OCI-LY7 (cell line): ENCODE results near the gene COL28A1. TPM values are rescaled to one million over a fixed set of nuclear protein-coding genes. Genes with fewer than 3 reads are reported as not detected.

Experiments
- Bru-seq: library from RNA; stranded (reverse); fragments of 400-500 nt; gene quantifications from one replicate; lab custom pipeline; 2021; lab: Mats Ljungman, UMichigan
- BruChase-seq, 2 experiments: library from RNA; stranded (reverse); fragments of 400-500 nt; gene quantifications; one replicate each; lab custom pipeline; 2021; lab: Mats Ljungman, UMichigan
- BruUV-seq: library from RNA; stranded (reverse); fragments of 400-500 nt; replicated peaks from 2 replicates; lab custom pipeline; 2021; lab: Mats Ljungman, UMichigan
- CTCF ChIA-PET: fragments of 300-600 bp; sonication (Branson Sonifier 250); formaldehyde crosslinking; loops from one replicate; lab custom pipeline; 2022; ENCODE audit warnings: antibody characterized with exemption; ENCODE audit not compliant: unreplicated experiment; lab: Charles Lee
- POLR2A ChIA-PET: fragments of 300-600 bp; sonication (Branson Sonifier 250); formaldehyde crosslinking; loops from one replicate; lab custom pipeline; 2022; ENCODE audit warnings: antibody characterized with exemption; lab: Charles Lee
- DNase-seq: peaks from one replicate; pipeline ENCODE4 v3.0.0-alpha.2; 2015; ENCODE audit warnings: low spot score
- H2AFZ ChIP-seq: fragments of 200-600 bp; sonication (generic), shearing (Covaris generic); 2 replicates; pipeline ENCODE4 v1.6.1; 2014; ENCODE audit warnings: mild to moderate bottlenecking, antibody characterized with exemption, low read length, moderate library complexity
- H3K27ac ChIP-seq: fragments of 200-600 bp; sonication (generic); 2 replicates; pipeline ENCODE4 v1.5.1; 2014; ENCODE audit warnings: mixed run types, low read depth, mild to moderate bottlenecking, moderate library complexity, low read length, inconsistent platforms; ENCODE audit not compliant: poor library complexity, severe bottlenecking
- H3K36me3 ChIP-seq: fragments of 200-600 bp; sonication (generic); 2 replicates; pipeline ENCODE4 v1.6.1; 2014; ENCODE audit warnings: mild to moderate bottlenecking, antibody characterized with exemption, low read length, moderate library complexity, mixed read lengths; ENCODE audit not compliant: insufficient read depth
- H3K4me1 ChIP-seq: fragments of 200-600 bp; sonication (generic); 2 replicates; pipeline ENCODE4 v1.5.1; 2014; ENCODE audit warnings: mild to moderate bottlenecking, low read length; ENCODE audit not compliant: insufficient read depth, poor library complexity, severe bottlenecking
- H3K4me2 ChIP-seq: fragments of 200-600 bp; sonication (generic); 2 replicates; pipeline ENCODE4 v1.6.1; 2014; ENCODE audit warnings: mild to moderate bottlenecking, low read length
- H3K4me3 ChIP-seq: fragments of 200-600 bp; sonication (generic); 2 replicates; pipeline ENCODE4 v1.5.1; 2014; ENCODE audit warnings: mild to moderate bottlenecking, low read depth, low read length; ENCODE audit not compliant: poor library complexity, severe bottlenecking
- H3K79me2 ChIP-seq: fragments of 200-600 bp; sonication (generic); 2 replicates; pipeline ENCODE4 v1.6.1; 2016; ENCODE audit warnings: low read depth, mild to moderate bottlenecking, low read length, moderate library complexity, mixed read lengths; ENCODE audit not compliant: insufficient read depth
- H3K9me2 ChIP-seq: fragments of 200-600 bp; sonication (generic); 2 replicates; pipeline ENCODE4 v1.6.1; 2016; ENCODE audit warnings: mild to moderate bottlenecking, low read length, mixed read lengths; ENCODE audit not compliant: insufficient read depth
- H3K9me3 ChIP-seq: fragments of 200-600 bp; sonication (generic); 2 replicates; pipeline ENCODE4 v1.6.1; 2014; ENCODE audit warnings: mild to moderate bottlenecking, mixed run types, low read length, mixed read lengths
- H4K20me1 ChIP-seq: fragments of 200-600 bp; sonication (generic); 2 replicates; pipeline ENCODE4 v1.6.1; 2014; ENCODE audit warnings: mild to moderate bottlenecking, antibody characterized with exemption, low read length, moderate library complexity, mixed read lengths; ENCODE audit not compliant: insufficient read depth
- EZH2phosphoT487 ChIP-seq: fragments of 200-600 bp; sonication (generic); IDR thresholded peaks from 2 replicates; pipeline ENCODE4 v1.6.1; 2018; ENCODE audit warnings: low read depth, borderline replicate concordance, mild to moderate bottlenecking, mixed run types, antibody characterized with exemption, low read length, moderate library complexity, mixed read lengths
- intact Hi-C: fragments of 100-400 bp; cut with micrococcal nuclease; formaldehyde crosslinking; loops from one replicate; pipeline ENCODE4 v1.10.0; 2022; ENCODE audit not compliant: unreplicated experiment
- long read RNA-seq: library from polyadenylated mRNA; stranded (forward); transcript quantifications from one replicate; pipeline ENCODE4 v2.0.0, GENCODE V29; 2022
- total RNA-seq, 2 experiments: library from RNA; depleted of rRNA in 1 of 2; stranded (reverse); fragments of >200 nt in 1 of 2; shearing (Covaris generic) in 1 of 2; gene quantifications; 2 replicates each; pipeline ENCODE4 v1.2.3, GENCODE V29; 2014 to 2022
- TF ChIP-seq, protein P1 (sequence below): fragments of 200-600 bp; sonication (generic); conservative IDR thresholded peaks from 2 replicates; pipeline ENCODE4 v1.5.1; 2014; ENCODE audit warnings: mild to moderate bottlenecking, antibody characterized with exemption, low read length, moderate library complexity, mixed read lengths

Gene COL28A1
- total RNA-seq (2014; rRNA removed; shearing (Covaris generic)) (0.33 TPM in 1 of 2 replicates, not detected in the other), total RNA-seq (2022) (0.28 TPM in 1 of 2 replicates, not detected in the other), Bru-seq, nascent RNA (percentile 11 among the genes with signal in this experiment), BruChase-seq, experiment 1, labeled RNA remaining after a 6-hour chase (percentile 12 among the genes with signal in this experiment), BruChase-seq, experiment 2, labeled RNA remaining after a 2-hour chase (percentile 20 among the genes with signal in this experiment)
- long read RNA-seq: 0 reads

DNA sequence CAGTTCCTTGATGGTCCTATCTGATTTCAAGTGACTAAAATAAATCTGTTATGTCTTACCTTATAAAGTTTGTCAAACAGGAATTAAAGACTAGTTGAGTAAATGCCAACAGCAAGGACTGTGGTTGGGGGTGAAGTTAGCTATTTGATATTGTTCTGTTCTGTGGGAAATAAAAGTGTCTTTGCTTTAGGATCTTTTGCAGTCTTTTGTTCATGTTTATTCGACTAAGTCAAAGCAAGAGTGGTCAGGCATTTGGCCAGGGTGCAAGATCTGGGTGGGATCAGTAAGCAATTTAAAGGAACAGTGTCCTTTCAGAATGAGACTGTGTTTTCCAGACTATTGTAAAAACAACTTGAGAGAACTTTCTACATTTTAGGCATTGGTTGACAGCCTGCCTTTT lies at the start of gene COL28A1:
TSS of gene COL28A1 (minus strand) at position 183 of the 400 bp plus-strand sequence. CDS start 2,998 bp downstream, outside the sequence.
- no peak within 1 kb of the TSS for H3K4me3 ChIP-seq
- no peak within 1 kb of the TSS for H2AFZ ChIP-seq
- intact Hi-C loops: no loop called here
- no peak within 1 kb of the TSS for H3K4me2 ChIP-seq
- ChIA-PET POLR2A (no interaction called here), CTCF (no interaction called here)
- no peak within 1 kb of the TSS for H3K27ac ChIP-seq
- no peak for DNase-seq
- no peaks in the 10 kb centered on the region for H3K9me3 ChIP-seq
- no peaks in the 10 kb centered on the region for H3K36me3 ChIP-seq
- TF ChIP-seq EZH2phosphoT487: no peak
- TF ChIP-seq, protein P1, sequence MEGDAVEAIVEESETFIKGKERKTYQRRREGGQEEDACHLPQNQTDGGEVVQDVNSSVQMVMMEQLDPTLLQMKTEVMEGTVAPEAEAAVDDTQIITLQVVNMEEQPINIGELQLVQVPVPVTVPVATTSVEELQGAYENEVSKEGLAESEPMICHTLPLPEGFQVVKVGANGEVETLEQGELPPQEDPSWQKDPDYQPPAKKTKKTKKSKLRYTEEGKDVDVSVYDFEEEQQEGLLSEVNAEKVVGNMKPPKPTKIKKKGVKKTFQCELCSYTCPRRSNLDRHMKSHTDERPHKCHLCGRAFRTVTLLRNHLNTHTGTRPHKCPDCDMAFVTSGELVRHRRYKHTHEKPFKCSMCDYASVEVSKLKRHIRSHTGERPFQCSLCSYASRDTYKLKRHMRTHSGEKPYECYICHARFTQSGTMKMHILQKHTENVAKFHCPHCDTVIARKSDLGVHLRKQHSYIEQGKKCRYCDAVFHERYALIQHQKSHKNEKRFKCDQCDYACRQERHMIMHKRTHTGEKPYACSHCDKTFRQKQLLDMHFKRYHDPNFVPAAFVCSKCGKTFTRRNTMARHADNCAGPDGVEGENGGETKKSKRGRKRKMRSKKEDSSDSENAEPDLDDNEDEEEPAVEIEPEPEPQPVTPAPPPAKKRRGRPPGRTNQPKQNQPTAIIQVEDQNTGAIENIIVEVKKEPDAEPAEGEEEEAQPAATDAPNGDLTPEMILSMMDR: no peak
- no peaks in the 10 kb centered on the region for H3K4me1 ChIP-seq
- BruUV-seq: no TSS peak
- no peaks in the 10 kb centered on the region for H3K9me2 ChIP-seq
- no peaks in the 10 kb centered on the region for H4K20me1 ChIP-seq
- H3K79me2 ChIP-seq: no peaks in the 10 kb centered on the region

DNA sequence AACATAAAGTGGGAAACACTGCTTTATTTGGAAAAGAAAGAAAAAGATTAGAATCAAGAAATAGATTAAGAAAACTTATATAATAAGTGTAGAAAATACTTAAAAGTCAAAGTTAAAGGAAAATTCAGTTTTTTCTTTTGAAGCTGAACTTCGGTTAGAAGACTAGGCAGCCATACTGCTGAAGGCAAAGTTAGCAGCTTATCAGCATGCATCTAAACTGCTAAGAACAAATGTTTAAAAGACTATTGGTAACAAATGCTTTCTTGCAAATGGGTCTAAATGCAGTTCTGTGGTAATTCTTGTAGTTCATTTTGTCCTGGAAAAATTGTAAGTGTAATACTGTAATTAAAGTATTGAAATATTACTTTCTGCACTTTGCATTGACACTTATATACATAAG lies 49.0 kb upstream of the COL28A1 start:
- H3K9me2 ChIP-seq: no peaks in the 10 kb centered on the region
- intact Hi-C loops: no loop called here
- no peaks in the 10 kb centered on the region for H3K9me3 ChIP-seq
- H2AFZ ChIP-seq: no peak overlapping the region
- no peaks in the 10 kb centered on the region for H3K4me1 ChIP-seq
- BruUV-seq: no TSS peak
- H3K4me3 ChIP-seq: no peak overlapping the region
- DNase-seq: no peak
- TF ChIP-seq, protein P1: no peak
- no peak for TF ChIP-seq EZH2phosphoT487
- H4K20me1 ChIP-seq: no peaks in the 10 kb centered on the region
- no peak overlapping the region for H3K27ac ChIP-seq
- H3K36me3 ChIP-seq: peaks cover 16% of the 10 kb centered on the region
- no peak overlapping the region for H3K4me2 ChIP-seq
- ChIA-PET POLR2A (interaction anchor here (0.9 to 2.0 kb wide), 3 partner anchors 9 to 197 kb away, joined by 3 to 12 read pairs (median 4); no protein-coding TSS in a partner anchor), CTCF (no interaction called here)
- H3K79me2 ChIP-seq: no peaks in the 10 kb centered on the region

DNA sequence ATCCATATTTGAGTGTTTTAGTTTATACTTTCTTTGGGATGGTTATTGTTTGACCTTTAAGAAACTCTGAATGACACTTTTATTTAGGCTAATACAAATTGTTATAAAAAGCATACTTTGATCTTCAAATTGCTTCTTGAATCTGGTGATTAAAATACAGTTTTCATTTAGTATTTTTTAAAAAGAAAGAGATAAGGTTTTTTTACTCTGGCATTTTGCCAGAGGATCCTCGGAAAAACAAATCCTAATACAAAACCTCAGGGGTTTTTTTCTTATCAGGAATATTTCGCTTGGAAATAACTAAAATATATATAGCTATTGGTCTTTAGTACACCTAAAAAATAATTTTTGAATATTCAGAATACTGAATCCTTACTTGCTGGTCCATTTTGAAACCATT lies 48.1 kb upstream of the COL28A1 start:
- DNase-seq: no peak
- no peak for TF ChIP-seq EZH2phosphoT487
- TF ChIP-seq, protein P1: no peak
- Histone ChIP-seq H3K4me3 (no peak overlapping the region), H3K4me2 (no peak overlapping the region), H3K79me2 (no peaks in the 10 kb centered on the region), H3K9me2 (no peaks in the 10 kb centered on the region), H4K20me1 (no peaks in the 10 kb centered on the region), H2AFZ (no peak overlapping the region), H3K27ac (no peak overlapping the region), H3K4me1 (no peaks in the 10 kb centered on the region), H3K36me3 (peaks cover 18% of the 10 kb centered on the region), H3K9me3 (no peaks in the 10 kb centered on the region)
- POLR2A ChIA-PET: interaction anchor here (0.9 to 1.0 kb wide), 2 partner anchors 10 to 18 kb away, joined by 3 read pairs; no protein-coding TSS in a partner anchor
- CTCF ChIA-PET: no interaction called here
- intact Hi-C loops: no loop called here
- BruUV-seq: no TSS peak
